GM21367 (cell line): ENCODE measurements around the gene XYLT1.

Experiments used
- ATAC-seq: cut with Tn5 transposase; IDR thresholded peaks from one replicate; pipeline ENCODE4 v1.9.1; 2021; ENCODE audit not compliant: unreplicated experiment

XYLT1 gene

DNA sequence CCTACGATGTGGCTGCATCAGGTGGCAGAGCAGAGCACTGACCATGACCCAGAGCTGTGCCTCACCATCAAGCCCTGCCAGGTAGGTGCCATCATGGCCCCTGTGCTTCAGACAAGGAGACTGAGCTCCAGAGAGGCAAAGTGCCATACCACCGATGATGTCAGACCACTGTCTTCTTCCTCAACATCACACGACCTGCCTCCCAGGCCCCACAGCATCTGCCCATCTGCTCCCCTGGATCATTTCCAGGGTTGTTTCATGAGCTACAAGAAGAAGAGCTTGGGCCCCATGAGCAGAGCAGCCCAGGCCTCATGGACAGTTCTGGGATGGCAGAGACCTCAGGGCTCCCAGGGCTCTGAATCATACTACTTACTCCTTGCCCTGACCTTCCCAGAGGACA is 9.9 kb downstream of the XYLT1 start:
- no peak for ATAC-seq

DNA sequence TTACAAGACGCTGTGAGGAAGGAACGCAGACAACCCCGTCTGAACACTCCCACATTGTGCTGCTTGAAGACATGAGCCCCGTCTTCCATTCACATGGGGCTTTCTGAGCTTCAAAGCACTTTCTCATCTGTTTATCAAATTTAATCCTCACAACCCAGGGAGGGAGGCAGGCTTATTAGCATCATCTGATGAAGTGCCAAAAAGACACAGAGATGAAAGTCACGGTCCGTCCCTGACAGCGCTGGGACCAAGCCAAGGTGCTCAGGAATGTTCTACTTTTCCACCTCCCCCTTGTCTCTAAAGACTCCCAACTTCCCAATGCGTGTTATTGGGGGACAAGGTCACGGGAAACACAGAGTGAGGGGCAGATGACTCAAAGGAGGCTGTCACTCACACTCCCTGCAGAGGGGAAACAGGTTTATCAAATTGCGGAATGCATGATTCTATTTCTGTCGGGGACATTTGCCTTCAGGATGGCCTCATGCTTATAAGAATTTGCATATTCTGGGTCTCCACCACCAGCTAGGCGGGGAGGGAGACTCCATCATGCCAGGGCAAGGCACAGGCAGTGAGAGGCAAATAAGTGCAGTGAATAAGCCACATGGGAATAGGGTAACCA is 10.7 kb downstream of the XYLT1 start:
- peak; percentile 51 for ATAC-seq

DNA sequence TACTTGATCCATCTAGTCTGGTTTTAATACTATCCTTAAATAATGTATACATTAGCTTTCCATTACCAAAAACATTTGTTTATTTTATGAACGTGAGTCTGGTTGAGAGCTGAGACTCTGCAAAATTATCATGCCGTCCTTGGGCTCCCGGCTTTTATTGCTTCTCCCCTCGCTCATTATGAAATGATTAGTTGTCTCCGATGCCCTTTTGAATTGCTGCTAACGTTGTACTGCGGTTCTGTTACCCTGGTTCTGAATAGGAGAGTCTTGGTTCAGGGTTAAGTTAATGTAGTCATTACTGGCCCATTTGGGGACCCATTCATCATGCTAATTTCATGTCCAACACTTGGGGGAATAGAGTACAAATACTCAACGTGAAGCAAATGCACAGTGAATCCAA is 12.8 kb downstream of the XYLT1 start:
- ATAC-seq = no peak

DNA sequence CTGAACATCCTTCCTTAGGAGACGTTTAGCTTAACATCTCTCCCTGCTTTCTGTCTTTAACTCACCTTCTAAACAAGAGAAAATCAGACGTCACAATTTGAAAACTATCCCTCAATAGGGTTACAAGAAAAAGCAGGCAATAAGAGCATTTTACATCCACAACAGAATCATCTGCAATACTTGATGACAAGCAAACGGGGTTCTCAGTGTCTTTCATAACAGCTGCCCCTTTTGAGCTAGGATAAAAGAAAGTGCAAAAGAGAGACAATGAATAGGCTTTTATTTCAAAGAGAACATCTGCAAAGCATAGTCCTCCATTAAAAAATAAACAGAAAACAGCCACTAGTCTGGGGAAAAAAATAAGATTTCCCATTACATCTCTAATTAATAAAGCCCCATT is 13.2 kb downstream of the XYLT1 start:
- ATAC-seq = no peak

DNA sequence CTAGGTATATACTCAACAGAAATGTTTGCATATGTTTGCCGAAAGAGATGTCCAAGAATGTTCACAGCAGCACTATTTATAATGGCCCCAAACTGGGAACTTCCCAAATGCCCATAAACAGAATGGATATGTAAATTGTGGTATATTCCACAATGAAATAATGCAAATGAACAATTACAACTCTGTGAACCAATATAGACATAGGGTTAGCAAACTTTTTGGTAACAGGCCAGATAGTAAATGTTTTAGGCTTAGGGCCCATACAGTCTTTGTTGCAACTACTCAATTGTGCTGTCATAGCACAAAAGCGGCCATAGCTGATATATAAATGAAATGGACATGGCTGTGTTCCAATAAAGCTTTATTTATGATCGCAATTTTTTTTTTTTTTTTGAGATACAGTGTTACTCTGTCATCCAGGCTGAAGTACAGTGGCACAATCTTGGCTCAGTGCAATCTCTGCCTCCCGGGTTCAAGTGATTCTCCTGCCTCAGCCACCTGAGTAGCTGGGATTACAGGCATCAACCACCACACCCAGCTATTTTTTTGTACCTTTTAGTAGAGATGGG is 16.5 kb downstream of the XYLT1 start:
- ATAC-seq = no peak

DNA sequence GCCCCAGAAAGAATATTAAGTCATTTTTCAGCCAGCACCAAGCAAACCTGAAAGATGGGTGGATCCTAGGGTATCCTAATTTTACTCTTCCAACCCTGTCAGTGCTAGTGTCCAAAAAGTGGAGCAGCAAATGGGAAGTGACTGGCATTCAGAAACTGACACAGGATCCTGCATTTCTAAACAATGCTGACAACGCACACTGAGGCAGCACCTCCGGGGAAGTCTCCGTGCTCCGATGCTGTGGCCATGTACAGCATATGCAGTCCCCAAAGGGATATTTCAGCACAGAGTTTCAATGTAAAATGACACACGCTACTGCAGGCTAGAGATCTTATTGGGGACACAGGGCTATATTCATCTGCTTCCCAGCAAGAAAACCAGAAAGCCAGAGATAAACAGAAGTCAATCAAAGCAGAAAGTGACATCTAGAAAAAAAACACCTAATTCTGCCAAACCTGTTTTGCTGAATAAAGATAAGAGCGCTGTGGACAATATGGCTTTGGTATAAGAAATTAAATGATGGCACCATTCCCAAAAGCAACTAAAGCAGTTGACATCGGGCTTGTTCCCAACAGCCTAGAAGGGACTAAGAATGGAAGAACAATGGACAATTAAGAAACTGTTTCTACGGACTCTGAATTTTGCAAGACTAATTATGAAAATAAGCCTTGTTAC is 17.3 kb downstream of the XYLT1 start:
- ATAC-seq = no peak

DNA sequence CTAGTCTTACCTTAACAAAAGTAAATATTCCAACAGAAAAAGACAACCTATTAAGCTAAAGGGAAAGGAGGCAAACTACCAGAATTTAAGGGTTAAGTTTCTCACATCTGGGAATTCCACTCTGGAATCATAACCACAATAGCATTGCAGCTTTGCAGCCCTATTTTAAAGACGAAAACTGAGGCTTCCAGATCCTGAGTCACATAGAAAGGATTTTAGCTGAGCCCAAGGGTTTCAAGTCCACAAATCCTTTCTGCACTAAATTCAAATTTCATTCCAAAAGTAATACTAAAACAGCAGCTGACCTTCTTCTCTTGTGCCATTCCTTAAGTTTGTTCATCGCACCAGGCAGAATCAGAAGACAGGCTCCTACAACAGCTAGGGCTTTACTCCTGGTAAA is 17.8 kb downstream of the XYLT1 start:
- no peak for ATAC-seq

DNA sequence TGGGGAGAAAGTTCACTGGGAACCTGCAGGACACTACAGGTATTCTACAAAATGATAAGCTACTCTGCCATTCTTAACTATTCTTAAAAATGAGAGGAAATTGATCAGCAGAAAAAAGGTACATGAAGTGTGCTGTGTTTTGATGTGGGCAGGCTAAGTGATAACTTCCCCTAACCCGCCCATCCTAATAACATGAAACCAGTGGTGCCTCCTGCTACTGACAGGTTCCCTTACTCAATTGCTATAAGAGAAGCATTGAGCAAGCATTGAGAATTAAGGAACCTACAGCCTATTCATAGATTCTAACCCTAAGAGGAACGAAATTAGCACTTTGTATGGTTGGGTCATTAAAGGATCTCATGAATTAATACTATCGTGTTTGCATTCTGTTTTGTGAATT is 18.9 kb downstream of the XYLT1 start:
- no peak for ATAC-seq

DNA sequence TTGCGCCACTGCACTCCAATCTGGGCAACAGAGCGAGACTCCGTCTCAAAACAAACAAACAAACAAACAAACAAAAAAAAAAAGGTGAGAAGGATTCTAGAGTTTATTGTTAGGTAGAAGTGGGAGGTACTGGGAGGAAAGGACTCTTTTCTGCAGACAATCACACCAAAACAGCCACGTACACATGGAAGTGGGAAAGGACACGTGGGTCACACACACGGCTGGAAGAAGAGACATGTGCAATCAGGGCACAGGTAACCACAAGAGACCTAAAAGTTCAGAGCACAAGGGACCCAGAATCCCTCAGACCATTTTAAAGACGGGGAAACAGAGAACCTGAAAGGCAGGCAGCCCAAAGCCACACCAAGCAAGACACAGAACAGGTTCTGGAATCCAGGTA is 20.5 kb downstream of the XYLT1 start:
- ATAC-seq = no peak

DNA sequence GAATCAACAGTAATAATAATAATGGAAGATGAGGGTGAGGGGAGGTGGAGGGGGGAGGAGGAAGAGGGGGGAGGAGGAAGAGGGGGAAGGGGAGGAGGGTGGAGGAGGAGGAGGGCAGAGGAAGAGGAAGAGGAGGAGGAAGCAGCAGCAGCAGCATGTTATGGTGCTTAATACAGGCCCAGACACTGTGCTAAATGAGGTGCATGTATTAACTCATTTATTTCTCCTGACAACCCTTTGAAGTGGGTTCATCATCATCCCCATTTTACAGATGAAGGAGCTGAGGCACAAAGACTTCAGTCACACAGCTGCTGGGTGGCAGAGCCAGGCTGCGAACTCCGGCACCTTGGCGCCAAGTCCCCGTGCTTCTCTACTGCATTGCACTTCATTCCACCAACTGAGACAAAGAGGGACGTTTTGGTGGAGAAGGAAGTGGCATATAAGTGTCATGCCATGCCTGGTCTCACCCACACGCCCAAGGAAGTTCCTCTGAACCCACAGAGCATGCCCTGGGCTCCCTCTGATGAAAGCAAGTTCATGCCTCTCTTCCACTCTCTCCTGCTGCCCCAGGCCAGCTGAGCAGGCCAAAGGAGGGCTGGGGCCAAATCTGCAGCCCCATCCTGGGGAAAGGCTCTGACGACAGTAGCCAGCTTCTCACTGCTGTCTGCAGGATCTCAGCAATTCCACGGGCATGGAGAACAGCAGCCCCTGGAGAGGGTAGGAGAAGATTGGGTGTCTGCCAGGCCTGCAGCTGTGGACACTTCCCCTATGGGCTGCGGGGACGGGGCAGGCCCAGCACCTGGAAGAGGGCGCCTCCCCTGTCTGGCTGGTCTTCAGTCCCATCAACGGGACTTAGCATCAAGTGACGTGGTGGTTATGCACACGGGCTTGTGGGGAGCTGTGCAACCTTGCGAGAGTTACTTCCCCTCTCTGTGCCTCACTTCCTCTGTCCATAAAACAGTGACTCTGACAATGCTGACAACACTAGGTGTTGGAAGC is 21.8 kb downstream of the XYLT1 start:
- no peak for ATAC-seq

DNA sequence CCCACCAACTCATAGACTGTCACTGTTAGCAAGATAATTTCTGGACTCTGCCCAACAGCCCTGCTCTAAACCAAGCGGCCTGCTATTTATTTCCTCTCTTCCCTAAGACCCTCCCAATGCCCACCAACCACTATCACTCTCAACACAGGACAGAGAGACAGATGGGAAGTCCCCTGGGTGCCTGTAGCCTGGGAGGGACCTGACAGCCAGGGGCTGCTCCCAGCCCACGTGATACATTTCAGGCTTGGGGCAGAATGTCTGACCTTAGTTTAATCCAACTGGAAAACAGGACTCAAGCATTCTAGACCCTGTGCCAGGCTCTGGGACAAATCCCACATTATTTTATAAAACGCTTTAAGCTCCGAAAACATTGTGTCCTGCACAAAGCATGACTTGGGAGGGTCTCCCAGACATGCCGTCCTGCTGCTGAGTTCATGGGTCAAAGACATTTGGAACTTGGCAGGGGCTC is 23.6 kb downstream of the XYLT1 start:
- no peak for ATAC-seq

DNA sequence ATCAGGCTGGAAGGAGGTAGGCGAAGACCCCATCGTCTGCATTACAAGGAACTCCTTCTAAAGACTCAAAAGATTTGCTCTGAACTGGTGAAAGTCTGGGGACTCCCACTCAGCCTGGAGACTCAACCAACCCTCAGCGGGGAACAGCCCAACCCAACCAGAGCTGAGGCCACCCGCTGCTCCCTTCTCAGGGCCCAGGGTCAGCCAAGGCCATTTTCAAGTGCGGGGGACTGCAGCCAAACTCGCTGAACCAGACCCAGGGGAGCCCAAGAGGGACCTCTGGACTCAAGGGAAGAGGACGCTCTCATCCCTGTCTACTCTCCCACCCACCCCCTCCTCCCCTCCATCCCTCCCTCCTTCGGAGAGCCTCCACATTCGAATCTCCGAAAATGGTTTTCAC is 24.1 kb downstream of the XYLT1 start:
- no peak for ATAC-seq

DNA sequence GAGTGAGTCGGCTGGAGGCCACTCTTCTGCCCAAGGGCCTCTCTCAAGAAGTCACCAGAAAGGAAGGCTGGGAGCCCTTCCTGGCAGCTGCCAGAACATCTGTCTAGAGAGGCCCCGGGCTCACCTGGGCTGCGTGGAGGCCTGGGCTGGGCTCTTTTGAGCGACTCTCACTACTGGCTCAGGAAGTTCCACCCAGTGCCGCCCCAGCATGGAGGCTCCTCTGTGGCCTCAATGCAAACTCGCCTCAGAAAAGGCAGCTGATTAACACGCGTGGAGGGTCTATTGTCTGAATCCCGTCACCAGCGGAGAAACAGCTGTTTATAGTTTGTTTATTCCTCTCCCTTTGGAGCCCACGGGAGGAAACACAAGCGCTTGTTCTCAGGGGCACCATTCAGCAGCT is 25.3 kb downstream of the XYLT1 start:
- ATAC-seq = no peak

DNA sequence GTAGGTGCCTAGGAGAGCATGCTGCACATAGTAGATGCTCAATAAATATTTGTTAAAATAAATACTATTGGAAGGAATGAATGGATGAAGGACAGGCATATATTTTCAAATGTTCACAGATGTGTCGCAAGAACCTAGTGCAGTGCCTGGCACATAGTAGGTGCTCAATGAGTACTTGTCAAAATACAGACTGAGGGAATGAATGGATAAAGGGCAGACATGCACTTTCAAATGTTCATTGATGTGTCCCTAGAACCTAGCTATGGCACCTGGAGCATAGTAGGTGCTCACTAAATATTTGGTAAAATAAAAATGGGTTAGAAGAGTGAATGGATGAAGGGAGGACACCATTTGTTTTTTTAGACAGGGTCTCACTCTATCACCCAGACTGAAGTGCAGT is 26.1 kb downstream of the XYLT1 start:
- ATAC-seq = no peak

DNA sequence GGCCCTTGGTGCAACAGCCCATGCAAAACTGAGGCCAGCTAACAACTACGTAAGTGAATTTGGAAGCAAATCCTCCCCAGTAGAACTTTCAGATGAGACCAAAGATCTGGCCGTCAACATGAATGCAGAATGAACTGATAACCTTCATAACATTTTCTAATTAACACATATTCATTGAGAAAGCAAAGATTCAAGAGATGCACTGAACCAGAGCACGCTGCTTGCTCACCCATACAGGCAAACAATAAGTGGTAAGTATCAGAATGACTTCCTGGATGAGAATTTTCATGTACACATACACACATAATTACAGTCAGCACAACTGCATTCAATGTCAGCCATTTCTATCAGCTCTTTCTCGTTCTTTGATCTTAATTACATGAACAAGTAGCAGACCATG is 30.6 kb downstream of the XYLT1 start:
- no peak for ATAC-seq

DNA sequence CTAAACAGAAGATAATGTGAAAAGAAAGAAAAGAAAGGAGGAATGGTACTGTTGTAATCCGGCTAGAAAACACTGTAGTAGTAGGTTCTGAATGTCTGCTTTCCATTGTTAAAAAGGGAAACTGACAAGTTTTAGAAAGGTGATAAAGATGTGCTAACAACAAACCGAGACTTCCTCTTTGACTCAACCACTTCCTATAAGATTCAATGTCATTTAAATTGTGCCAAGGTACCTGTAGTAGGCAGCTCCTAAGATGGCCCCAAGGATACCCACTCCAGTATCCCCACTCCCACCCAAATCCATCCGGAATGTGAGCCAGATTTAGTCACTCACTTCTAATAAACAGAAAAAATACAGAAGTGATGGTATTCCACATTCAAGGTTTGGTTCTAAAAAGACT is 31.2 kb downstream of the XYLT1 start:
- ATAC-seq = no peak

DNA sequence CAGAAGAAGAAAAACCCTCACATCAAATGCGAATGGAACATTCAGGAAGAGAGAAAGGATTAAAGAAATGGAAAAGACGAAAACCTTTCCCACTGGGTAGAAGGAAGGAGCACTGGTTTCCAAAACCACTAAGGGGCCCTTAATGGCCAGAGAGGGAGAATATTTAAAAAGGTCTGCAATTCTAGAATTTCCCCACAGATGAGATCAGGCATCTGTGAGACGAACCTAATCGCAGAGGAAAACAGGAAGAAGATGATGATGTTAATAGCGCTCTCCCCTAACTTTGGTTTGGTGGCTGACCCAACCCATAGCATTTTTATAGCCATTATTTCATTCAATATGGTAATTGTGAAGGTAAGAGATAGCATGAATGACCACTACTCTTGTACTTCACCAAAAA is 32.8 kb downstream of the XYLT1 start:
- ATAC-seq = no peak

DNA sequence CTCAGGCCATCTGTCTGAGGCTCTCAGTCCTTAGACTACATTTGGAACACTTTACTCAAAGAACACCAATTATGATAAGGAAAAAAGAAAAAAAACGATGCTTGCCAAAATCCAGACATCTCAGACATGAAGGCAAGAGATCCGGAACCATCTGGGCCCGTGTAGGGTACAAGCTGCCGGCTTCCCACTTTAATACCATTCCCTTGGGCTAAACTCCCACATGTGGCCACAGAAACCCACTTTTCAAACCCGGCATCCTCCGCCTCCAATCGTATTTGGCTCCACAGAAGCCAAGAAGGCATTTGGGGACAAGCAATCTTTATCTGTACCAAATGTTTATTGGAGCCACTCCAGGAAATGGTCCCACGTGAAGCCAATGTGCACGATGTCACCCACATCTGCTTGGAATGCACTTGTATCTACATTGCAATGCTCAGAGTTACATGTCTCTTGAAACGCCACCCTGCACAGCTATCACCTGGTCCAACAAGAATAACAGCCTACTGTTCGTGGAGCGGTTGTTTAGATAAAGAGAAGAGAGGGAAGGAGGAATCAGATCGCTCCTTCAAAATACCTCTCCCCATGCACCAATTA is 33.5 kb downstream of the XYLT1 start:
- ATAC-seq = no peak

DNA sequence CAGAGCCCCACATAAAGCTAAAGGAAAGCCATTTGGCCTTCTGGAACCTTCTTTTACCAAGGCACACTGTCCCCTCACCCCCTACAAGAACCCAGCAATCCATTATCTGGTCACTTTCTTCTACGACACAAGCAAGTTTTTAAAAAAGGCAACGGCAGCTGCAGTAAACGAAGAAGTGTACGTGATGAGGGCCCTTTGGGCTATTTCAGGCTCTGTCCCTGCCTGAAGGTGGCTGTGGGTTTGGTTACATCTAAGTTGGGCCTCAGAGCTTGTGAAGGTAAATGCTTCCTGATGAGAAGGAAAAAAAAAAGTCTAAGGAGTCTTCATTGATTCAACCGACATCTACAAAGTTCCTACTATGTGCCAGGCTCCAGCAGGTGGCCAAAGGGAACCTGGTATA is 35.4 kb downstream of the XYLT1 start:
- no peak for ATAC-seq

DNA sequence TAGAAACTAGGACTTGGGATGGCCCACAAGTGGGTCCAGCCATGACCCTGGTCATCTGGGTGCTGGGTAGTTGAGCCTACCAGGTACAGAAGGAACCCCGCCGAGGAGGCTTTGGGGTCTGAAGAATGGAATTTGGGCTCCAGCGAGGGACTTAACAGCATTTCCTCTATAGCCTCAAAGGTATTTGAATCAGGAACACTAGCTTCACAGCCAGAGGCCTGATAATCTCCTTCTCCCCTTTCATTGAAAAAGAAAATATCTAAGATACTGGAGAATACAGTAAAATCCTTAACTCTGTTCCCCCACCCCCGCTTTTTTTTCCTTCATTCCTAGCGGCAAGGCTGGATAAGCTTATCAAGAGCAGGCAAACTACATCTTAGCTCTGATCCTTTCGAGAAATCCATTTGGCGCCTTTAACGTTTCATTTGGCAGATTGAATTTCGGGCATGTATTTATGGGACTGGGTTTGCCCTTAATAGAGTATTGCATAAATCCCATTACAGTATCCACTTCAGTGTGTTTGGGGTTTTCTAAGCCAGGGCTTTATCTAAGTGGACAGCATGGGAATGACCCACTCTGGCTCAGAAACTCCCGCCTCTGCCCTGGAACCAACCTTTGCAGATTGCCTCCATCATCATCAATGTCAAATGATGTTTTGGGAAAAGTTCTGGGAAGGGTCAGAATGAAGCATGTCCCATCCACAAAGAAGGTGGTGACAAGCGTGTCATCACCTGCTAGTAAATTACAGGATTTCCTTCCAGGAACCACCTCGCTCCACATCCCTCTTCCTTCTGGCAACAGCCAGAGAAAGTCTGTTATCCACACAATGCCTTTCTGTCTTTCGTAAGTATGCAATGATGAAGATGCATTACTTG is 36.9 kb downstream of the XYLT1 start:
- ATAC-seq = no peak
